Measurements from ENCODE around the gene PTPRG. TPM values are rescaled to one million over a fixed set of nuclear protein-coding genes. Genes with fewer than 3 reads are reported as not detected.

Gene PTPRG
- total RNA-seq, 2 experiments from 2014 or later: 0.13 to 0.70 TPM

DNA sequence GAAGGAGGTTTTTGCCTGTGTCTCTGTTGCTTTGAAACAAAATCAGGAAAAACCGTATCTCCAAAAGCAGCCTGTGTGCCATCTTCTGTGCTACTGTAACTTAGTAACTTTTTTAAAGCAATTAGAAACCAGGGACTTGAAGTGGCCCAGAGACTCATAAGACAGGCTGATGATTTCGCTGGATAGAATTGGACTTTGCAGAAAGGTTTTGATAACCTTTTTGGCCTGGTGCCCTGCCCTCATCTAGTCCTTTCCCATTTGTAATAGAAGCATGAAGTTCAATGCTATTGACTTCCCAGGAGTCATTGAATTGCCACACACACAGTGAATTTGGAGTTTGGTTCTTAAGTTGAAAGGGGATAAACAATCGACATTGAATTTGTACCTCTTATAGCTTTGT, 157.2 kb downstream of the PTPRG start:
- Histone ChIP-seq H3K79me2 (ENCODE audit: insufficient read depth, low read depth, low read length) (no peaks in the 10 kb centered on the region), H3K27ac (ENCODE audit: low read depth, low read length, poor library complexity, severe bottlenecking) (no peak overlapping the region), H3K9me2 (ENCODE audit: insufficient read depth, low read length) (no peaks in the 10 kb centered on the region), H2AFZ (ENCODE audit: low read length) (no peak overlapping the region), H3K36me3 (ENCODE audit: insufficient read depth, low read length) (no peaks in the 10 kb centered on the region), H3K4me3 (ENCODE audit: low read depth, low read length, poor library complexity, severe bottlenecking) (no peak overlapping the region), H3K4me2 (ENCODE audit: low read length) (no peak overlapping the region), H4K20me1 (ENCODE audit: insufficient read depth, low read length) (no peaks in the 10 kb centered on the region), H3K9me3 (ENCODE audit: low read length) (no peaks in the 10 kb centered on the region), H3K4me1 (ENCODE audit: insufficient read depth, low read length, poor library complexity, severe bottlenecking) (no peaks in the 10 kb centered on the region)
- DNase-seq (ENCODE audit: low spot score): no peak
- ChIA-PET CTCF (ENCODE audit: unreplicated experiment) (no interaction called here), POLR2A (interaction anchor here (0.7 kb wide), 4 partner anchors 148 to 1556 kb away, joined by 3 to 5 read pairs (median 4); no protein-coding TSS in a partner anchor)
- TF ChIP-seq EZH2phosphoT487 (IDR thresholded peaks at IDR 0.05; ENCODE audit: borderline replicate concordance, low read depth, low read length) (no peak), CTCF (conservative IDR thresholded peaks at IDR 0.05; ENCODE audit: low read length) (no peak)
- no TSS peak for BruUV-seq (replicated peaks)
- intact Hi-C loops (cut with micrococcal nuclease; ENCODE audit: unreplicated experiment): no loop called here

DNA sequence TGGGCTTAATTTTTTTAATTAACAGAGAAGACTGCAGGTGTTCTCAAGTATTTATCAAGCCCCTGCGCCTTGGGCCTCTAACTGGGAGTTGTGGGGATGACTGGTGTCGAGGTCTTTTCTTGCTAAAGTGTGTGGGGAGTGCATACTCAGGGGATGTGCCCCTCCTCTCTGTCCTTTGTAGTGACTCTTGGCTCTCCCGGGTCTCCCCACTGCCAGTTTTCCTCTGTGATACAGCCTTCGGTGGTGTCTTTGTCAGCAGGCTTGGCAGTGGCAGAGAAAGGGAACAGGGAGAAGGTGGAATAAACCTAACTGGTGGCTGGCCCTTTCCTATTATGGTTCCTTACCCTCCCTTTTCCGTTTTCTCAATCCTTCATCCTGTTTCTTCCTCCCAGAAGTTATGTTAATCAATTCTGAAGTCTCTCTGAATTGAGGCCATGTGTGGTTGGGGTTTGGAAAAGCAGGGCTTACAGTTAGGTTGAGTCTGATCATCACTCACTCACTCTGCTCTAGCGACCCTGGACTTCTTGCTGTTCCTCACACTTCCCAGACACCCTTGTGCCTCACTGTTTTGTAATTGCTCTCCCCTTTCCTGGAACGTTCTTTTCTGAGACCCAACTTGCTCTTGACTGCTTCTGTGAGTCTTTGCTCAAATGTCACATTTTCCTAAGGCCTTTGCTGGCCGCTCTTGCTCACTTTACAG, 158.1 kb downstream of the PTPRG start:
- intact Hi-C loops (cut with micrococcal nuclease; ENCODE audit: unreplicated experiment): no loop called here
- no peaks in the 10 kb centered on the region for H3K9me2 ChIP-seq (ENCODE audit: insufficient read depth, low read length)
- H3K36me3 ChIP-seq (ENCODE audit: insufficient read depth, low read length): no peaks in the 10 kb centered on the region
- BruUV-seq (replicated peaks): no TSS peak
- ChIA-PET CTCF (ENCODE audit: unreplicated experiment) (no interaction called here), POLR2A (no interaction called here)
- H3K27ac ChIP-seq (ENCODE audit: low read depth, low read length, poor library complexity, severe bottlenecking): no peak overlapping the region
- no peak overlapping the region for H3K4me3 ChIP-seq (ENCODE audit: low read depth, low read length, poor library complexity, severe bottlenecking)
- H3K79me2 ChIP-seq (ENCODE audit: insufficient read depth, low read depth, low read length): no peaks in the 10 kb centered on the region
- no peaks in the 10 kb centered on the region for H3K4me1 ChIP-seq (ENCODE audit: insufficient read depth, low read length, poor library complexity, severe bottlenecking)
- no peak overlapping the region for H3K4me2 ChIP-seq (ENCODE audit: low read length)
- TF ChIP-seq CTCF (conservative IDR thresholded peaks at IDR 0.05; ENCODE audit: low read length) (no peak), EZH2phosphoT487 (IDR thresholded peaks at IDR 0.05; ENCODE audit: borderline replicate concordance, low read depth, low read length) (no peak)
- H2AFZ ChIP-seq (ENCODE audit: low read length): no peak overlapping the region
- H3K9me3 ChIP-seq (ENCODE audit: low read length): no peaks in the 10 kb centered on the region
- no peaks in the 10 kb centered on the region for H4K20me1 ChIP-seq (ENCODE audit: insufficient read depth, low read length)
- DNase-seq (ENCODE audit: low spot score): no peak

DNA sequence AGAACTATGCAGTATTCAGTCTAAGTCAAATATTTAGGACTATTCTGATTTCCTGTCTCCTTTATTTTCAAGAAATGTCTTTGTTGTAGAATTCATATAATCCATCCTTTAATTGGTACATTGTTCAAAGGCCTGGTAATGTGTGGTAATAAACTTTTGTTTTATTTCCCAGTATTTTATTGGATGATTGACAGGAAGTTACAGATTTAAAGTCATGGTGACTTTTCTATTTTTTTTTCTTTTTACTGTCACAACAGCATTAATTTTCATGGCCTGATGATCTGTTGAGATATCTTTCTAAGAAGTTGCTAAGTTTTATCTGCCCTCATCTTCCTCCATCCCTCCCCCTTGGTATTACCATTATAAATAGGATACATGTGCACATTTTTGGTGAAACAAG, 161.7 kb downstream of the PTPRG start:
- Histone ChIP-seq H3K36me3 (ENCODE audit: insufficient read depth, low read length) (no peaks in the 10 kb centered on the region), H3K9me3 (ENCODE audit: low read length) (no peaks in the 10 kb centered on the region), H3K79me2 (ENCODE audit: insufficient read depth, low read depth, low read length) (no peaks in the 10 kb centered on the region), H4K20me1 (ENCODE audit: insufficient read depth, low read length) (no peaks in the 10 kb centered on the region), H3K9me2 (ENCODE audit: insufficient read depth, low read length) (no peaks in the 10 kb centered on the region), H3K4me2 (ENCODE audit: low read length) (no peak overlapping the region), H3K4me3 (ENCODE audit: low read depth, low read length, poor library complexity, severe bottlenecking) (no peak overlapping the region), H2AFZ (ENCODE audit: low read length) (no peak overlapping the region), H3K4me1 (ENCODE audit: insufficient read depth, low read length, poor library complexity, severe bottlenecking) (no peaks in the 10 kb centered on the region), H3K27ac (ENCODE audit: low read depth, low read length, poor library complexity, severe bottlenecking) (no peak overlapping the region)
- DNase-seq (ENCODE audit: low spot score): no peak
- CTCF ChIA-PET (ENCODE audit: unreplicated experiment): no interaction called here
- POLR2A ChIA-PET: no interaction called here
- no TSS peak for BruUV-seq (replicated peaks)
- intact Hi-C loops (cut with micrococcal nuclease; ENCODE audit: unreplicated experiment): no loop called here
- TF ChIP-seq CTCF (conservative IDR thresholded peaks at IDR 0.05; ENCODE audit: low read length) (no peak), EZH2phosphoT487 (IDR thresholded peaks at IDR 0.05; ENCODE audit: borderline replicate concordance, low read depth, low read length) (no peak)
